22Rv1 (cell line): ENCODE measurements around the gene TOMM20.

Experiments used
- H3K27ac ChIP-seq: fragments of 450-650 bp; 2 replicates; pipeline ENCODE4 v1.5.1; 2017
- CTCF ChIP-seq: fragments of 450-650 bp; IDR thresholded peaks from 2 replicates; pipeline ENCODE4 v1.5.1; 2017; ENCODE audit warnings: mild to moderate bottlenecking
- ZFX ChIP-seq: fragments of 450-650 bp; IDR thresholded peaks from 2 replicates; pipeline ENCODE4 v1.6.1; 2017; ENCODE audit warnings: antibody characterized with exemption, borderline replicate concordance

The TOMM20 gene

GRCh38 chr1:235151033-235151432 lies 22.4 kb upstream of the TOMM20 start:
- H3K27ac ChIP-seq, result no peak overlapping the region
- TF ChIP-seq ZFX (no peak), CTCF (no peak)

- H3K27ac ChIP-seq, result no peak overlapping the region
- TF ChIP-seq CTCF (no peak), ZFX (no peak)
Observed at GRCh38 chr1:235149824-235150223, 21.2 kb upstream of the TOMM20 start.

- no peak for TF ChIP-seq ZFX
- TF ChIP-seq CTCF, result no peak
- no peak overlapping the region for H3K27ac ChIP-seq
Observed at GRCh38 chr1:235147269-235147668, 18.6 kb upstream of the TOMM20 start.

- no peak for TF ChIP-seq ZFX
- TF ChIP-seq CTCF, result no peak
- no peak overlapping the region; the same call in 1 of the 2 replicates for H3K27ac ChIP-seq
Observed at GRCh38 chr1:235145639-235146038, 17.0 kb upstream of the TOMM20 start.

GRCh38 chr1:235142991-235143390 lies 14.4 kb upstream of the TOMM20 start:
- TF ChIP-seq ZFX (no peak), CTCF (no peak)
- no peak overlapping the region for H3K27ac ChIP-seq

- TF ChIP-seq CTCF, result no peak
- TF ChIP-seq ZFX, result no peak
- no peak overlapping the region for H3K27ac ChIP-seq
Observed at GRCh38 chr1:235139315-235139714, 10.7 kb upstream of the TOMM20 start.

- H3K27ac ChIP-seq, result no peak overlapping the region
- TF ChIP-seq ZFX (no peak), CTCF (no peak)
Observed at GRCh38 chr1:235138821-235139220, 10.2 kb upstream of the TOMM20 start.
